Muscle of back (tissue), 11 donors: ENCODE data around the gene HEPHL1. TPM values are rescaled to one million over a fixed set of nuclear protein-coding genes. Genes with fewer than 3 reads are reported as not detected.

Experiments
- DNase-seq, 3 donors: peaks; one replicate each; pipeline versions ENCODE4 v3.0.0 to v3.0.0-alpha.2; 2013
- polyA plus RNA-seq, 10 donors: library from polyadenylated mRNA; unstranded; fragments of 120-200 nt; gene quantifications; one replicate each; pipeline ENCODE4 v1.2.1, GENCODE V29; 2013; ENCODE audit not compliant: insufficient read length in 10 of 10

The HEPHL1 gene
- polyA plus RNA-seq, 10 donors = 0.03 to 0.05 (median 0.04) TPM; not detected in 5

DNA sequence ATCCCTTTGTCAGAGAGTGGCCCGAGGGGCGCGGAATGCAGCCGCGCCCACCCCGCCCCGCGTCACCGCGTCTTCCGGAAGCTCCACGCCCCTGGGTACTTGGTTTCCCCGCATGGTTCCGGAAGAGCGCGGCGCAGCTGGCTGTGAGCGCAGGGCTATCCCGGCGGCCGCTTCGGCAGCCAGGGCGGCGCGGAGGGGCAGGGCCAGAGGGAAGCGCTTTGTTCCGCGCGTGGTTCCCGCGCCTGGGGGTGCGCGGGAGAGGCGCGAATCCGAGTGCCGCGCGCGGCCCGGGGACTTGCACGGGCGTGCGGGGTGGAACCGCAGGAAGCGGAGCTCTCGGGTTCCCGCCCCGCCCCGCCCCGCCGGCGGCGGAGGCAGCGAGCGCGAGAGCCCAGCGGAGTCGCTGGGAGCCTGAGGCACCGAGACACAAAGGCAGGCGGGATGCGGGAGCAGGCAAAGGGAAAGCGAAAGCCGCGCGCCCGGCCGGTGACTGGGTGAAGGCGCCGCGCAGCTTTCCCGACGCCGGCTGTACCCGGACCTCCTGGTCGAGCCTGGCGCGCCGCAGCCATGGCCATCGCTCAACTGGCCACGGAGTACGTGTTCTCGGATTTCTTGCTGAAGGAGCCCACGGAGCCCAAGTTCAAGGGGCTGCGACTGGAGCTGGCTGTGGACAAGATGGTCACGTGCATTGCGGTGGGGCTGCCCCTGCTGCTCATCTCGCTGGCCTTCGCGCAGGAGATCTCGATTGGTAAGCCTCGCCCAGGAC is 107.8 kb downstream of the HEPHL1 start, which contains the start of gene PANX1:
TSS of gene PANX1 (plus strand) at position 96 of the 766 bp plus-strand sequence. CDS start at position 568, 472 bp downstream.
- peak; percentile 78 to 96 (median 89) for DNase-seq

DNA sequence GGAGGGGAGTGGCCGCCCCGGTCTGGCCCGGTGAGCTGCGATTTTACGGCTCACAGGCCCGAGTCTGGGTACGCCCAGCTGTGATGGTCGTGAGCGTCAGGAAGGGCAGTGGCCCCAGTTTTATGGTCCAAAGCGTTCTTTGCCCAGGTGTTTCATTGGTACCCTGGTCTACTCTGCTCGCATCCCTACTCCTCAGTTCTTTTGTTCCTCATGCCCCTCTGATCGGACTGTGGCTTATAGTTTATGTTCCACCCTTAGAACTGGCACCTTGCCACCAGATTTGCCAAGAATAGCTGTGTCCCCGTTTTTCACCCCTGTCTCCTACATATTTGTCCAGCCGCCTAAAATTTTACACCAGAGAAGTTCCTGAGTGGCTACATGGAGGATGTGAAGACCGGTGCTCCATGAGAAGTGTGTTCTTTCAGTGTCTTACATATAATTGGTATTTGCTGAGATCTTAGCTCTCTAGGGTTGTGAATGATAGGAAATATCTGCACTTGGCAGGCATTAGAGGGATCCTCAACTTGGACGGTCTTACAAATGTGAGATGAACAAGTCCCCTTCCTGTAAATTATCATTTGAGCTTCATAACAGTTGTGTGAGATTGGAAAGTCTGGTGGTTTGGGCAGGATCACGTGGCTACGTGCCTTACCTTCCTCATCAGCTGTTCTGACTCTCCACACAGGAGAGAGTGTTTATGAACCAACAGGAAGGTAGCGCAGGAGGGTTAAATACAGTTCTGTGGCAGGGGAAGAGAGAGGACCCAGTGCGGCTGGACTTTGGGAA is 108.6 kb downstream of the HEPHL1 start:
- peak in 1 of 3 donors; percentile 67 for DNase-seq

DNA sequence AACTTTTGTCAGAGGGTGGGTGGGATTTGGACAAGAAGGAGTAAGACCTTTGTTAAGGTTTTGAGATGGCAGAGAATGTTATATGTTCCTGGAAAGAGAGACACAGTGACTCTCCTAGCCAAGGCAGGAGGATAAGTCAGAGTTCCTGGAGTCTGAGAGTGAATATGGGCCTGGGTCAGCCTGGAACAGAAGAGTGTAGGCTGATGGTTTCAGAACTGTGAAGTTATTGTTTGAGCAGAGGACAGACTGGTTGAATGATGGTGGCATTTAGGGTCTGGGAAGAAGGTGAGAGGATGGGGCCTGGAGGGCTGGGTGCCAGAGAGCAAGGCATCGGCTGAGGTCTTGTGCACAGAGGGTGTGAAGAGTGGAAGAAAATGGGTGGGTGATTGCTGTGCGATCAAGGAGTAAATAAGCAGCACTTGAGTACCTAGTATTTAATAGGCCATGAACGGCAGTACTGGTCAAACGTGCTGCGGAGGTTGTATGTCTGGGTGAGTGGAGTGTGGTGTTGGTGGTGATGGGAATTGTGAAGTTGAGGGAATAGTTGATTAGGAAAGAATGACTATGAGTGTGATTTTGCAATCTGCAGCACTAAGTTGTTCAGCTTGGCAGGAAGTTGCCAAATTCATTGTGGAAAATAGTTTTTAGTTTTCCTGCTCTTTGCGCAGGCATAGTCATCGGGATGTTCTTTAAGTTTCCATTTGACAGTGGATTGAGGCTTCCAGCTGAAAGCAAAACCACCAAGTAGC is 109.3 kb downstream of the HEPHL1 start:
- DNase-seq = peak in 2 of 3 donors; percentile 67 to 71

DNA sequence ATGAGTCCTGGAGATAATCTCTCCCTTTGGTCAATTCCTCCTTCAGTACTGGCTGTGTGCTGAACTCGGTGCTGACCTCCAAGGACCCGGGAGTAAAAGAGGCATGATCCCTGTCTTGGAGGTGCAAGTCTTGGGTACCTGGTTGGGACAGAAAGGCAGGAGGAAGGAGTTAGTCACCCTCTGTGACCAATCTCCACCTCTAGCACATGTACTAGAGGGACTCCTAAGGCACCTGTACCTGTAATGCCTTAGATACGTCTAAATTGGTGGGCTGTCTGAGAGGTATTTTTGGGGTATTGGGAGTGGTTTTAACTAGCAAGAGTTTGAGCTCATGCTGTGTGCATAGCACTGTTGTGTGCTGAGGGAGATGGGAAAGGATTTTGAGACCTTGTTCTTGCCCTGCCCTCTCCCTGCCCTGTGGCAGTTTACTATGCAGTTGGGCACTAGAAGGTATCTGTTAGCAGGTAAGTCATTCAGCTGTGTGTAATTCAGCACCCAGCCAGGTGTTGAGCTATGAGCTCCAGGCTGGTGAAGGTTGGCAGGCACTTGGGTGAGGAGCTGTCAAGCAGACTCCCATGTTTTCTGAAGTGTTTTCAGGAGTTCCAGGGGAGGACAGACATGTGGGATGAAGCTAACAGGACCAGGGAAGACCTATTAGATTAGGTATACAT is 110.0 kb downstream of the HEPHL1 start:
- no peak for DNase-seq

DNA sequence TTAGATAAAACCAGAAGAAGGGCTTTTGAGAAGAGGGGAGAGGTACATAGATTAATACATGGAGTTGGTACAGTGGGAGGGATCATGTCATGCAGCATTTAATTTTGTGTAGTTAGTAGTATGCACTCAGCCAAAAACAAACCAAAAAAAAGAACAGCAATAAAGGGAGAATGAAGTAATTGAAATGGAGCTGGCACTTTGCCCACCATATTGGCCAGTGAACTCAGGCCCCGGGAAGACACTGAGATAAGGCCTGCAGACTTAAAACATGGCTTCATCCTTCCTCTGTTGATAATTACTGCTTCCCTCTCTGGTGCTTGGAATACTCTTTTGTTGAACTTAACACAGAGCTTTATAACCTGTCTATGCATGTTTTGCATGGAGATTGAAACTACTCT is 110.6 kb downstream of the HEPHL1 start:
- peak in 1 of 3 donors; percentile 66 for DNase-seq

DNA sequence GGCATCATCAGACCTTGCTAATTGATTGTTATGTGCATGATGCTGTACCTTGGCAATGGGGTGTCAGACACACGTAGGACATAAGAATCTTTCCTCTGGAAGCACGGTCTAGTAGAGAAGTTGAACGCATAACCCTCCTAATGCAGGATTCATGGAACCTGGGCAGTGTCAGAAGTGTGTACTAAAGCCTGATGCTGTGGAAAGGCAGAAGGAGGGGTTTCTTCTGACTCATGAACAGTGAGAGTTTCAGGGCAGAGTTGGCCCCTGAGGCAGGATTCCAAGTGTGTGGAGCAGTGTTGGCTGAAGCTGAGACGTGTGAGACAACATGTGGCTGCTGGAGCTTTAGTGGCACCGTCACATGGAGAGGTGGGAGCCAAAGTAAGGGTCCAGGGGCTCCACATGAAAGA is 111.0 kb downstream of the HEPHL1 start:
- peak in 2 of 3 donors; percentile 46 to 77 for DNase-seq

DNA sequence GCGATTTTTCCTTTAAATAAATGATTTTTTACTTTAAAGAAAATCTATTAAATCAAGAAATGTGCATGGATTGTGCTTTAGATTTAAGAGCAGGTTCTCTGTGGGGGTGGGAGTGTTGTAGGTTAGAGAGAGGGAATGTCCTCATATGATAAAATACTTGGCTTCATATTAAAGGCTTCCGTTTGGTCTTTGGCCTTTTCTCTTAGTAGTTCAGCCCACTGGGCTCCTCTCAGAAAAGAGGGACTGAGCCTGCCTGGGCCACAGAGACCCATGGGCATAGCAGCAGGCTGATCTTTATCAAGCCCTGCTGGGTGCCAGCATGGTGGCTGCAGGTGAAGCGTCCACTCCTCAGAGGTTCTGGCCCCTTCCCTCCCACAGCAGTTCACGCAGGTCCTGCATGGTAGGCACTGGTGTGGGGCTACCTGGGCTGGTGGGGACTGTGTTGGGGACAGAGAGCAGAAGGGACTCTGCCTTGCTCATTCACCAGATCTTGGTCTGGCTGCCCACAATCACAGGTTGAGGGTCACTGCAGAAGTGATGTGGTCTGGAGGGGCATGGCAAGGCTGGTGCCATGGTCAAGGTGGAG is 111.8 kb downstream of the HEPHL1 start:
- no peak for DNase-seq

DNA sequence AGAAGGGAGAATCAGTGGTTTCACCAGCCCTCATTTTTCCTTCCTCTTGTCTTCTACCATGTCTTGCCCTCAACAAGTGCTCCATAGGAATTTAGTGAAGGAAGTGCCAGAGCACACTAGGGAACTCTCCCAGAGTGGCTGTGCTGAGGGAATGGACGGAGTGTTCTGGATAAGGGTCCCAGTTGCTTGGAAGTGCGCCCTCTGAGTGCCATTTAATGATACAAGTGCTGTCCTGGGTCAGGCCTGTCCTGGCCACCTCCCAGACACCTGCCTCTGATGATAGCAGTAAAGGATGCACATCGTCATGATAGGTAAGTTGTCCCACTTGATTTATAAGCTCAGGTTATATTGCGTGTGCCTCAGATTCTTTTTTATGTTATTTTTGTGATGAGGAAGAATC is 112.6 kb downstream of the HEPHL1 start:
- no peak for DNase-seq

DNA sequence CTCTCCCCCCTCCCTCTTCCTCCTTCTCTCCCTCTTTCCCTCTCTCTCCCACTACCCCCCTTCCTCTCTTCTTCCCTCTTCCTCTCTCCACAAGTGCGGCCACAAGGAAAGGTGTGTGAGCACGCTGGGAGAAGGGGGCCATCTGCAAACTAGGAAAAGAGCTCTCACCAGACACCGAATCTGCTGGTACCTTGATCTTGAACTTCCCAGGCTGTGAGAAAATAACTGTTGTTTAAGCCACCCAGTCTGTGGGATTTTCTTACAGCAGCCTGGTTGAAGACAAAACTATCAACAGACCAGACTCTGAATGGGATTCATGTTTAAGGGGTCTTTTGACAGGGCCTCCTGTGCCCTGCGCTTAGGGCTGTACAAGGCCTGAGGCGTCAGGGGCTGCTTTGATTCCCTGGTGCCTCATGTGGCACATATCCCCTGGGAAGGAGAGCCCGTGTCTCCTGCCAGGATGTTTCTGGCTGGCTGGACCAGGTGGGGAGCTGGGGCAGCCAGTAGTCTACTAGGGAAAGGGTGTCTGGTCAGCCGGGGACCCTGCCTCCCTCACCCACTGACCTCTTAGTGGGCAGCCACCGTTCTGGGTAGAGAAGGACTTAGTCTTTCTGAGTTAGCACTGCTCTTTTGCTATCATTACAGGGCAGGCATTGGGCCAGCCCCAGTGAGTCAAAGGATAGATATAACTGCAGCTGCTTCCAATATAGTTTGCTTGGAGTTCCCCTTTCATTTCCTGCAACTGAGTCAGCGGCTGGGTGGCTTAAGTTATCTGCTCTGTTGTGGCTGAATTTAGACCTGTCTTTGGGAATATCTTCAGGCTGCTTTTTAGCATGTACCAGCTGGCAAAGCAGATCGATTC is 113.7 kb downstream of the HEPHL1 start:
- peak; percentile 76 to 91 (median 80) for DNase-seq

DNA sequence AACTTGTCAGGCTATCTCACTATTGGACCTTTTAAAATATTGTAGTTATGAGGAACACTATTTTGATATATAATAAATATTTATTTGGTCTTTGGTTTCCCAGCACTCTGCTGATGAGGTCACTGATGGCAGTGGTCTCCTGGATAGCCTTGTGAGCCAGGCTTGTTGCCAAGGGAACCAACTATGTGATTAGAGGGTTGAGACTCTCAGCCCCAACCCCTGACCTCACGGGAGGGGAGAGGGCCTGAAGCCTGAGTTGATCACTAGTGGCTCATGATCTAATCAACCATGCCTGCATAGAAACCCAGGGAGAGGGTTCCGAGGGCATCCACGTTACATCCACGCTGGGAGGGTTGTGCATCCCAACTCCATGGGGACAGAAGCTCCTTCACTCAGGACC is 118.3 kb downstream of the HEPHL1 start:
- DNase-seq = no peak

DNA sequence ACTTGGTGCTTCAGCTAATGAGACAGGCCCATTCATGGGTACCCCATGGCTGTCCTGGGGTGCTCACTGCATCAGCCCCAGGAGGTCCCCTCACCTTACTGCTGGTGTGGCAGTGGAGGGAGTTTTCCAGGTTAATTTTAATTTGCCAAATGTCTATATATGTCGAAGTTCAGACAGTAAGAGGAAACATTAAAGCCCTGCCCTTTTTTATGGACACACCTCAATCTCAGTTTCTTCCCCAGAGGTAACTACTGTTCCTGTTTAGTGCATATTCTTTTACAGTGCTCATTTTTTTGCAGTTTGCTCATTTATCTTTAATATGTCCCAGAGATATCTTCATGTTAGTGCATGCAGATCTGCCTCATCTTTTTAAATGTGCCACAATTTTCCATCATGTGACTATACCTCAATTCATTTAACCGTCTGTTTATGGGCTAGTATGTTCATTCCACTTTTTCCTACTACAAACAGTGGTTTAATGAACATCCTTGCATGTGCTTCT is 119.1 kb downstream of the HEPHL1 start:
- DNase-seq = no peak

DNA sequence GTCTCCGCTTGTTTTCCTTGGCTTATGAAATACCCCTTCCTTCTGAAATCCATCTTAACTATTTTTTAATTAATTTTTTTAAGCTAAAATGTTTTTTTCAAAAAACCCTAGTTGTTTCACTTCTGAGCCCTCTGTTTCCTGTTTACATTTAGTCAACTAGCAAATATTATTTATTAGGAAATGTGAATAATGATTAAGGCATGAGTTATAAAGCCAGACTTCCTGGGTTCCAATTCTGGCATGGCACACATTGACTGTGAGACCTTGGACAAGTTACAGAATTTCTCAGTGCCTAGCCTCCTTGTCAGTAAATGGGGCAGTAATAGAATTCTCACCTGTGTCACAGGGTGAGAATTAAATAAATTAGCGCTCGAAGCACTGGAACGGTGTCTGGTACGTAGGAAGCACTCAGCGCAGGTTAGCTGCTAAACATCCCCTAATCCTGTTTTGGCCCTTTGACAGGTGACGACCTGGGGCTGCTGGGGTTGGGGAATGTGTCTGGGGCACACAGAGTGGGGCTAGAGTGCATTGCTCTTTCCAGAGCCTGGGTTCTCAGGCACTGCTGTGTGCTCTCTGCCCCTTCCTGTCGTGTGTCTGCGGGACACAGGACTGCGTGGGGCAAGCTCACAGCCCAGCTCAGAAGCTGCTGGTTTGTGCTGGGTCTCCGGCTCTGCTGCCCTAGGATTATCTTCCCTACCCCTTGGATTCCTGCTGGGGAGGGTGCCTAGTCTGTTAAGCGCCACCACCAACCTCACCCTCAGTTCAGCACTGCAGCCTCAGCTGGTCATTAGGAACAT is 120.6 kb downstream of the HEPHL1 start:
- DNase-seq = no peak

DNA sequence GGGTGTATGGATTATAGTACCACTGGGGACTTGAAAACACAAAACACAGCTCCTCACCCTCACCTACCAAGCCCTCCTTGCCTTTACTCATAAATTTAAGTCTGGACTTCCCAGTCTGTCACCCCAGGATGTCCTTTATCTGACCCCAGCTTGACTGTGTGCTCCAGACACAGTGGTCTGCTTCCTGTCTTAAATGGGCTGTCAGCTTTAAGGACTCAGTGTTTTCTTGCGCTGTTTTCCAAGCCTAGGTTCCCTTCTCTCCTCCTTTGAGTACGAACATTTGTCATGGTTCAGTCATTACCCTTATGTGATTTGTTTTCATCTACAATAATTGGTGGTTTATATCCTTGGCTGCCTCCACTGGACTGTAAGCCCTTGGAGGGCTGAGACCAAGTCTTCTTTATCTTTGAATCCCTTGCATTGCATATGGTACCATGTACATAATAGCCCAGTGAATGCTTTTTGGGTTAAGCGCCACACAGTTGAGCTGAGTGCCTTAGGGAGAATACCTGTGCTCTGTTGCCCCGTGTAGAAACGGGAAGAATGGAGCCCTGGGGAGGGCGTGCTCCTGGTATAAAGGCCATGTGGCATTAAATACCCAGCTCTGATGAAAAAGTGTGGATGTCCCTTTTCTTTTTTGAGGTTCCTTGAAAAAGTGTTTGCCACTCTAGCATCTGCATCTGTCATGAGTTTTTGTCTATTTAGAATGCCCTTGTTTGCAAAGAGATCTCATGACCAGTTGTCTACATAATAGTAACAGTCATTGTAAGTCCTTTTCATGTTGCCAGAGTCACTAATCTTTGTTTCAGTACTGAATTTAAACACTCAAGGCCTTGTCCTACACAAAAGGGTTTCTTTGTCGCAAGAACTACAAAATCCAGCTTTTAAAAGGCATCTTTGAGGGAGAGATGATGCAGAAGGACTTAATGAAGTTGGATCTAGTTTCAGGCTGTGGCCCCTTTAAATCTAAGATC is 121.4 kb downstream of the HEPHL1 start:
- DNase-seq = no peak

DNA sequence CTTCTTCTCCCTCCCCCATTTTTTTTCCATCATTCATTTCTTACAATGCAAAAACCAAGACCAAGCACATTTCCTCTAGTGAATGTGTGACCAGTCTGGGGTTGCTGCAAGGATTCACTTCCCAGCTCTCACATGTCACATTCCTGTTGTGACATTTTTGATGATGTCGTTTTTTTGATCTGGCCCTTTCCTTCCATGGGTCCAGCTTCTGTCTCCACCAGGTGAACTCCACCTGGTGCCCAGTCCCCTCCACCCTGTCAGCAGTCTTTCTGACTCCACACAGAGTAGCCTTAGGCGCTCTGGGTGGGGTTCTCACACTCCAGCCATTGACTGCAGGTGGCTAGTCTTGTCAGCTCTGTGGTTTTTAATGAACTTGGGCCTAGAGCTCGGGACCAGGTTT is 123.1 kb downstream of the HEPHL1 start:
- DNase-seq = no peak

DNA sequence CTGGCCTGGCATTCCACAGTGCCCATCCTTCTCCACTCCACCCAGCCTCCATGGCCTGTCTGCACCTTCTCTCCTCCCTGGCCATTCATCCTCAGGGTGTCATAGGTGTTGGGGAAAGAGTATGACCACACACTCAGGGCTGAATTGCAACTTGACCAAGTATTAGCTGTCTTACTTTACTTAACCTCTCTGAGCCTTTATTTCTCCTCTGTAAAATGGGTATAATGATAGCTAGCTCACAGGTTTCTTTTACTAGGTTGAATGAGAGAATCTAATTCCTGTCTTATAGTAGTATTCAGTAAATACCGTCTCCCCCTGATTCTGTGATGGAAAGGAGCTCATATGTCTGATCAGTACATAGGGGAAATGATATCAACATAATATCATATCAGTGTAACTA is 123.5 kb downstream of the HEPHL1 start:
- DNase-seq = no peak

DNA sequence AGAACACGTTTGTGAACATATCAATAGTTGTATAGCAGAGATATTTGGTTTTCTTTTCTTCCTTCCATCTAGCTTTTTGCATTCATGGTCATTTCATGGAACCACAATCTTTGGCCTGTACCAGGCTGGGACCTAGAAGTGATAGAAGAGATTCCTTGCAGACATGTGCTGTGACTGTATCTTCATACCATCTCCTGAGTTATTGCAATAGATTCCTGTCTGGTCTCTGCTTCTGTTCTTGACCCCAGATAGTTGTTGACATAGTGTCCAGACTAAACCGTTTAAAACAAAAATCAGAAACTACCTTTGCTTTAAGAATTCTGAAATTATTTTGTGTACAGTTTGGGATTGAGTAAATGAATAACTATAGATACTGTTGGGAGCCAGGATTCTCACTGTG is 124.3 kb downstream of the HEPHL1 start:
- DNase-seq = no peak

DNA sequence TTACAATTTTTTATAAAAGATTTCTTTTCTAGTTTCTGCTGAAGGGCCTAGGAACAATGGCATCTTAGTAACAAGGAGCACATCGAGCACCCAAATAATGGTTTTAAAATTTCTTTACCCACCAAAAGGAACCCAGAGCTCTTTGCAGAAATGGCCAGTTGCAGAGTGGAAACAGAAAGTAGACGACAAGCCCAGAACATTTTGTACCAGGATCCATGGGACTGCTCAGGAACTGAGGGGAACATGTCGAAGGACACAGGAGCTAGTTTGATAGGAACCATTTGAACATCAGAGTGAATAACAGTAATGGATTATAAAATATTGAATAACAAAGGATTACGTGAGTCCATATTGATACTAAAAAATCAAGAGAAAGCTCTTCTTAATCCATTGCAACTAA is 124.8 kb downstream of the HEPHL1 start:
- DNase-seq = no peak

DNA sequence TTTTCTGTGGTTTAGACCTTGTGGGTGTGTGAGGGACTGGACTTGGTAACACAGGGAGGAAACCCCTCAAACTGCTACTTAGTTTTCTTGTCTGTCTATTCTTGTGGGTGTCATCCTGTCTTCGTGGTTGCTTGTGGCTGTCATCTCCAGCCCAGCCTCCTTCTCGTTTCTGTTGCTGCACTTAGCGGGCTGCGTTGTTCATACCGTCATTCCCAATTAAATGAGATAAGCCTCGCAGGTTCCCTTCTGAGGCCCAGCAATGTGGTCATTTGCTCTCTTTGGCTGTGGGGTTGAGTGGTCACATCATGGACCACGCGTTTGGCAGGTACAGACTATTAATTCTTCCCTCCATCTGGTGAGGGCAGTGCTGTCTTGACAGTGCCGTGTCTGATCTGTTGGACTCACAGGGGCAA is 126.3 kb downstream of the HEPHL1 start:
- no peak for DNase-seq
